ENCODE data around the gene OR51D1.

The OR51D1 gene

DNA sequence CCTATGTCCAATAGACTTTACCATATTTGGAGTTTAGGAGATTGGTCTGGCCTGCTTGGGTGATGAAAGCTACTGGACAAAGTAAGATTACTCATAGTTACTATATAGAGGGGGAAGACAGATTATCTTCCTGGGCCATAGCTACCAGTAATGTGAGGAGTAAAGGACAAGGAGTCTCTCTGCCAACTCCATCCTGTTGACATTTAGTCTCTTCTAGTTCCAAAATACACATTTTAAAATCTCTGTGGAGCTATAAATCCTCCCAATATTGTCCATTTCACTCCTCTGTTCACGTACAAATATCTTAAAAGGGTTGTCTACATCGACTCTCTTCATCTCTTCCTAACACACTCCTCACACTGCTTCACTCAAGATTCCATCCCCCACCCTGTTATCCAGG lies 1.1 kb upstream of the OR51D1 start:
- H3K4me3 ChIP-seq (ENCODE audit: low read depth, low read length): no peak overlapping the region
- TF ChIP-seq, protein P1, sequence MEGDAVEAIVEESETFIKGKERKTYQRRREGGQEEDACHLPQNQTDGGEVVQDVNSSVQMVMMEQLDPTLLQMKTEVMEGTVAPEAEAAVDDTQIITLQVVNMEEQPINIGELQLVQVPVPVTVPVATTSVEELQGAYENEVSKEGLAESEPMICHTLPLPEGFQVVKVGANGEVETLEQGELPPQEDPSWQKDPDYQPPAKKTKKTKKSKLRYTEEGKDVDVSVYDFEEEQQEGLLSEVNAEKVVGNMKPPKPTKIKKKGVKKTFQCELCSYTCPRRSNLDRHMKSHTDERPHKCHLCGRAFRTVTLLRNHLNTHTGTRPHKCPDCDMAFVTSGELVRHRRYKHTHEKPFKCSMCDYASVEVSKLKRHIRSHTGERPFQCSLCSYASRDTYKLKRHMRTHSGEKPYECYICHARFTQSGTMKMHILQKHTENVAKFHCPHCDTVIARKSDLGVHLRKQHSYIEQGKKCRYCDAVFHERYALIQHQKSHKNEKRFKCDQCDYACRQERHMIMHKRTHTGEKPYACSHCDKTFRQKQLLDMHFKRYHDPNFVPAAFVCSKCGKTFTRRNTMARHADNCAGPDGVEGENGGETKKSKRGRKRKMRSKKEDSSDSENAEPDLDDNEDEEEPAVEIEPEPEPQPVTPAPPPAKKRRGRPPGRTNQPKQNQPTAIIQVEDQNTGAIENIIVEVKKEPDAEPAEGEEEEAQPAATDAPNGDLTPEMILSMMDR (IDR thresholded peaks at IDR 0.05; ENCODE audit: low read depth, low read length): no peak

DNA sequence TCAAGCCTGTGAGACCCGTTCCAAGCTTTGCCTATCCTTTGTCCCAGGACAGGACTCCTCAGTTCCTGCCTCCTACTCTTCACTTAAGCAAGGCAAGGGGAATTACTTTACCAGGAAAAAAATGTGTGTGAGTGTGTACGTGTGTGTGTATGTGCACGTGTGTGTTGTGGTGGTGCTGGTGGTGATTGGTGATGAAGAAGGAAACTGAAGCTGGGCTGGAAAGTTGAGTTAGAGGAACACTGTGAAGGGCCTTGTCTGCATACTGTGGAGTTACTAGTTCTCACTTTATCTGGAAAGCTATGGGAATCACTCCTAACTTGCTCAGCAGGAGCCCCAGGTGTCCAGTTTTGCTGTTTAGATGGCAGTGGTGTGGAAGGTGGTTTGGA lies 378 bp downstream of the OR51D1 start:
- no peak overlapping the region for H3K4me3 ChIP-seq (ENCODE audit: low read depth, low read length)

DNA sequence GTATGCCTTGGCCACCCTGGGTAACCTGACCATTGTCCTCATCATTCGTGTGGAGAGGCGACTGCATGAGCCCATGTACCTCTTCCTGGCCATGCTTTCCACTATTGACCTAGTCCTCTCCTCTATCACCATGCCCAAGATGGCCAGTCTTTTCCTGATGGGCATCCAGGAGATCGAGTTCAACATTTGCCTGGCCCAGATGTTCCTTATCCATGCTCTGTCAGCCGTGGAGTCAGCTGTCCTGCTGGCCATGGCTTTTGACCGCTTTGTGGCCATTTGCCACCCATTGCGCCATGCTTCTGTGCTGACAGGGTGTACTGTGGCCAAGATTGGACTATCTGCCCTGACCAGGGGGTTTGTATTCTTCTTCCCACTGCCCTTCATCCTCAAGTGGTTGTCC lies 2.7 kb downstream of the OR51D1 start:
- H3K4me3 ChIP-seq (ENCODE audit: low read depth, low read length): no peak overlapping the region
- TF ChIP-seq, protein P1 (IDR thresholded peaks at IDR 0.05; ENCODE audit: low read depth, low read length): no peak

More for the DNA sequence above, 378 bp downstream of the OR51D1 start:
- TF ChIP-seq, protein P1 (IDR thresholded peaks at IDR 0.05; ENCODE audit: low read depth, low read length): no peak

DNA sequence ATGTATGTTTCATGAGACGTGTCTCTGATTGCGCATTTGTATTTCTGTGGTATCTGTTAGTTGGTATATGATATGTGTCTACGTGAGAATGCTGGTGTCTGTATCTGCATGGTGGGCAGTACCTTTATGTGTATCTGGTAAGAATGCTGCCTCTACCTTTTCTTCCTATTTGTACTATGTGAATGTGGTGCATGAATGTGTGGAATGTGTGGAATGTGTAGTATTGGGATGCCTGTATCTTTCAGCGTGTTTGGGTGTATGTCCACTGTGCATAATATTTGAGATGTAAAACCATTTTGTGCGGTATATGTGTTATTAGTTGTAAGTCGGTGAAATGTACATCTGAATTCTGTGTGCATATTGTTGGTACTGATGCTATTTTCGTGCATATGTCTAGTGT lies 4.2 kb downstream of the OR51D1 start:
- no peak overlapping the region for H3K4me3 ChIP-seq (ENCODE audit: low read depth, low read length)
- TF ChIP-seq, protein P1 (IDR thresholded peaks at IDR 0.05; ENCODE audit: low read depth, low read length): no peak

DNA sequence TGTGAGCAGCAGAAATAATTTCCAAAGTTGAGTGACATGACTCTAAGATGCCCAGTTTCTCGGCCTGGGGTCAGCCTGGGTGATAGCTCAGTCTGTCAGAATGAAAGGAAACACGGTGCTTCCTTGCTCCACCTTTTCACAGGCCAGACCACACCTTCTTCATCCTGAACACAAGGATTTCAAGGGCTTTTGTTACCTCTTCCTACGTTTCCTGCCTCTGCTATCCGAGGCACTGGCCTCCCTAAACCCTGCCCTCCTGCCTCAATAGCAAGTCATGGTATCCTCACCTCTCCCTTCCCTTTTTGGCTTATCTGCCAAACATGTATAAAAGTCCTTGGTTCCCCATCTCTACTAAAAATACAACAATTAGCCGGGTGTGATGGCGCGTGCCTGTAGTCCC lies 4.8 kb downstream of the OR51D1 start:
- no peak overlapping the region for H3K4me3 ChIP-seq (ENCODE audit: low read depth, low read length)
- TF ChIP-seq, protein P1 (IDR thresholded peaks at IDR 0.05; ENCODE audit: low read depth, low read length): no peak

DNA sequence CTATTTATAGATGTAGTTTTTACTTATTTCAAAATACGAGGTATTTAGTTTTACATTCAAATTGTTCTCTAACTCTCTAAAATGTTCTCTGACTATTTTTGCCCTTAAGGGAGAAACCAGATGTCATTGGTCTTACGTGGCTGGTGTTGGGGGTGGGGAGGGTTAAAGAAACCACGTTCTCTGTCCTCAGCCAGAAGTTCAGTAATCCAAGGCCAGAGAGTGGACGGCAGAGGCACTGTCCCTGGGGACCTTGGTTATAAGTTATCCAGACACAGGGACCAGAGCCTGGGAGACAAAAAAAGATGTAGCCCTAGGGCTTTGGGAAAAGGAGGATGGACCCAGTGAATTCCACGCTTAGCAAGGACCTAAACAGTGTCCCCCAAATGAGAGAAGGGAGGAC lies 5.8 kb downstream of the OR51D1 start:
- H3K4me3 ChIP-seq (ENCODE audit: low read depth, low read length): no peak overlapping the region
- TF ChIP-seq, protein P1 (IDR thresholded peaks at IDR 0.05; ENCODE audit: low read depth, low read length): no peak

DNA sequence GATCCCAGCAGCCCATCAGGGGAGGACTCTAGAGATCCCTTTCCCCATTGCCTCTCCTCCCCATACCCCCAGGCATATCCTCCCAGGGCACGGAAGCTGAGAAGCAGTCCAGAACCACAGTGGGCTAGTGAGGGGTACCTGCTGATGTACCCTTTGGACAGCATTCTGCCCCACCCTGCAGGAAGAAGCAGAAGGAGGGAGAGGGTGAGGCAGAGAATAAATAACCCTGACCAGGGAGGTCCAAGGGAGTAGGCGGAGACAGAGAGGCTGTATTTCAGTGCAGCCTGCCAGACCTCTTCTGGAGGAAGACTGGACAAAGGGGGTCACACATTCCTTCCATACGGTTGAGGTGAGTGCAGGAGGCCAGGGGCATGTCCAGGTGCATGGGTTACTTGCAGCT lies 6.4 kb downstream of the OR51D1 start, which contains the start of gene OR51E1:
OR51E1 (plus strand) TSS at position 301 of the 400 bp plus-strand sequence. CDS start 8,545 bp downstream, outside the sequence.
- TF ChIP-seq, protein P1 (IDR thresholded peaks at IDR 0.05; ENCODE audit: low read depth, low read length): no peak
- H3K4me3 ChIP-seq (ENCODE audit: low read depth, low read length): no peak within 1 kb of the TSS

Measured in WI38 (cell line).